Measurements from ENCODE around the gene ZMYND10.

- TF ChIP-seq SUZ12 (IDR thresholded peaks at IDR 0.05) (no peak), ZNF384 (IDR thresholded peaks at IDR 0.05) (no peak), FOXA1 (IDR thresholded peaks at IDR 0.05) (no peak), SP1 (IDR thresholded peaks at IDR 0.05) (no peak), CTBP1 (IDR thresholded peaks at IDR 0.05; ENCODE audit: borderline replicate concordance) (no peak), HDGF (IDR thresholded peaks at IDR 0.05; ENCODE audit: borderline replicate concordance) (no peak), PKNOX1 (IDR thresholded peaks at IDR 0.05) (no peak), ELF4 (IDR thresholded peaks at IDR 0.05) (no peak), NFRKB (IDR thresholded peaks at IDR 0.05) (no peak)
These were observed 524 bp downstream of the ZMYND10 start for GRCh38 chr3:50345008-50345407.

All from HEK293T (cell line).